Measurements from ENCODE around the gene FUT2.
"Not testable (repeated sequence)": the region's sequence is repeated elsewhere in the genome, so short reads cannot be mapped to it uniquely, and the experiment has no call there.

FUT2 gene

GRCh38 chr19:48695743-48696352 lies at the start of gene FUT2:
Gene FUT2, plus strand, starts transcription at chr19:48695971. Its CDS starts 6,986 bp downstream, at chr19:48702957.
- DNase-seq (ENCODE audit: low read depth) = no peak

DNA sequence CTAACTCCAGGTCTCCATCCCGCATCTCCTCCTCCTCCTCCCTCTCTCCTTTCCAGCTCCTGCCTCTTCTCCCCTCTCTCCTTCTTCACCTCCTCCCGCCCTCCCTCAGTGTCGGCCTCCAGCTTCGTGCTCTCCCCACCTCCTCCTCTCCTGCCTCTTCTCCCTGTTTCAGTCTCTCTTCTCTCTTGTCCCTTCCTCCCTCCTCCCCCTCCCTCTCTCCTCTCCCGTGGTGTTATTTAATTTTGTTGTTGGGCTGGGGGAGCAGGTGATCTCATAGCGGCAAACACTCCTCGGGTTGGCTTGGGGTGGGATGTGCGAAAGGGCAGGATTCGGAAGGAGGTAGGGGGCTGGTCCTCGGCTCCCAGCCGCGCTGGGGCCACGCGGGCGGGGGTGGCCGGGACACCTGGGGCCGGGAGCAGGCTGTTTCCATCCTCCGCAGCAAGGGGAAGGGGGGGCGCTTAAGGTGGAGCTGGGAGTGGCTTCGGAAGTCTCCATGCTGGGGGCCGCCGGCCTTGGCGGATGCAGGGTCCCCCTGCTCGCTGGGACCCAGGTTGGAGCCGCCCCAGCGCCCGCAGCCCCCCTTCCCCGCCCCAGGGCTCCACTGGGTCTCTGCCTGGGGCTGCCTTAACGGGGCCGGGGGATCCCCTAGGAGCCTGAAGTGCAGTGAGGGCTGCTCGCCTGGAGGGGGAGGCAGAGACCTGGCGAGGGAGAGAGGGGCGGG lies 49.6 kb upstream of the FUT2 start, which contains the start of gene CA11:
TSS of gene CA11 (minus strand) at position 187 of the 721 bp plus-strand sequence. CDS start 555 bp downstream, outside the sequence.
- DNase-seq (ENCODE audit: low read depth) = peak; percentile 67

GRCh38 chr19:48646722-48647216 lies 49.0 kb upstream of the FUT2 start:
- no peak for DNase-seq (ENCODE audit: low read depth)

GRCh38 chr19:48648134-48648533 lies 47.6 kb upstream of the FUT2 start:
- DNase-seq (ENCODE audit: low read depth) = no peak

- no peak for DNase-seq (ENCODE audit: low read depth)
These were observed 44.6 kb upstream of the FUT2 start for GRCh38 chr19:48650974-48651682.

DNA sequence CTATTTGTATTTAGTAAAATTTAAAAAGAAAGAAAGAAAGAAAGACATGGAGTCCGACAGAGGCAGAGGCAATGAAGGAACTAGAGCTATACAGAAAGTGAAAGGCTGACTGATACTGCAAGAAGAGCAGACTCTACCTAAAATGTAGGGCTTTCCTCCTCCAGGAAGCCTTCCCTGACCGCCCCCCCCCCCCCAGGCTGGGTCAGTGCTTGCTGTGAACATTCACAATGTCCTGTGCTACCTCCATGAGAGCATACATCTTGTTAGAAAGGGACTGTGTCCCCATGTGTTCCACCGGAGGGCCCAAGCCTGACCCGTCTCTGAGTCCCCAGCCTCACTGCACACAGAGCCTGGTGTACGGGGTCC lies 44.1 kb upstream of the FUT2 start:
- DNase-seq (ENCODE audit: low read depth) = no peak

- no peak for DNase-seq (ENCODE audit: low read depth)
These were observed 41.3 kb upstream of the FUT2 start for GRCh38 chr19:48654299-48655059.

- DNase-seq (ENCODE audit: low read depth) = peak; percentile 84
These were observed 38.8 kb upstream of the FUT2 start for GRCh38 chr19:48656840-48657474.

DNA sequence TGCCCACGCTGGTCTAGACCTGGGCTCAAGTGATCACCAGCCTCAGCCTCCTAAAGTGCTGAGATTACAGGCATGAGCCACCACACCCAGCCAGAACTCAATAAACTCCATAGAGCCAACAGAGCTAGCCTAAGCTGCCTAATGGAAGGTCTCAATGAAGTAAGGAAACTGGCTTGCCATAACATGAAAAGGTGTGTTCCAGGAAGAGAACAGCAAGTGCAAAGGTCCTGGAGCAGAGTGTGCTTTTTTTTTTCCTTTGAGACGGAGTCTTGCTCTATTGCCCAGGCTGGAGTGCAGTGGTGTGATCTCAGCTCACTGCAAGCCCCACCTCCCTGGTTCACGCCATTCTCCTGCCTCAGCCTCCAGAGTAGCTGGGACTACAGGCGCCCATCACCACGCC lies 37.9 kb upstream of the FUT2 start:
- DNase-seq (ENCODE audit: low read depth) = not testable (repeated sequence)

DNA sequence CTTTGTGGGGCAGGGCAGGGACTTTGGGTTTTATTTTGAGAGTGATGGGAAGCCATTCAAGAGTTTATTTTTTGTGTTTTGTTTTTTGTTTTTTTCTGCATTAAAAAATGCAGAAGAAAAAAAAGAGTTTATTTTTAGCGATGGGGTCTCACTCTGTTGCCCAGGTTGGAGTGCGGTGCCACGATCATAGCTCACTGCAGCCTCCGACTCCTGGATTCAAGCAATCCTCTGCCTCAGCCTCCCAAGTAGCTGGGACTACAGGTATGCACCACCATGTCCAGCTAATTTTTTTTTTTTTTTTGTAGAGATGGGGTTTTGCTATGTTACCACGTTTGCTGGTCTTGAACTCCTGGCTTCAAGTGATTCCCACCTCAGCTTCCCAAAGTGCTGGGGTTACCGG lies 37.3 kb upstream of the FUT2 start:
- DNase-seq (ENCODE audit: low read depth) = no peak

DNA sequence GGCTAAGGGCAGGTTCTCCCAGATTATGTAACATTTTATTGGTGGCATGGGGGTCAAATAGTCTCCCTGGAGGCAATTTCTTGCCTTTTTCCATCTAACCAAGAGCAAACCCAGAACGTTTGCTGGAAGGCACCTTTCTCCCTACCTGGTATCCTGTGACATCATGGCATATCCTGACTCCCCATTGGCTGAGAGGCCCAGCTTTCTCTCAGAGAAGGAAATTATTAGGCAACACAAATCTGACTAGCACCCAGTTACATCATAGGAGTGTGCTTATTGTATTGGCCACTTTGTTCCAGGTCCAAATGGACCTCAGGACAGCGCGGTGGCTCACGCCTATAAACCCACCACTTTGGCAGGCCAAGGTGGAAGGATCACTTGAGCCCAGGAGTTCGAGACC lies 36.0 kb upstream of the FUT2 start:
- DNase-seq (ENCODE audit: low read depth) = no peak

DNA sequence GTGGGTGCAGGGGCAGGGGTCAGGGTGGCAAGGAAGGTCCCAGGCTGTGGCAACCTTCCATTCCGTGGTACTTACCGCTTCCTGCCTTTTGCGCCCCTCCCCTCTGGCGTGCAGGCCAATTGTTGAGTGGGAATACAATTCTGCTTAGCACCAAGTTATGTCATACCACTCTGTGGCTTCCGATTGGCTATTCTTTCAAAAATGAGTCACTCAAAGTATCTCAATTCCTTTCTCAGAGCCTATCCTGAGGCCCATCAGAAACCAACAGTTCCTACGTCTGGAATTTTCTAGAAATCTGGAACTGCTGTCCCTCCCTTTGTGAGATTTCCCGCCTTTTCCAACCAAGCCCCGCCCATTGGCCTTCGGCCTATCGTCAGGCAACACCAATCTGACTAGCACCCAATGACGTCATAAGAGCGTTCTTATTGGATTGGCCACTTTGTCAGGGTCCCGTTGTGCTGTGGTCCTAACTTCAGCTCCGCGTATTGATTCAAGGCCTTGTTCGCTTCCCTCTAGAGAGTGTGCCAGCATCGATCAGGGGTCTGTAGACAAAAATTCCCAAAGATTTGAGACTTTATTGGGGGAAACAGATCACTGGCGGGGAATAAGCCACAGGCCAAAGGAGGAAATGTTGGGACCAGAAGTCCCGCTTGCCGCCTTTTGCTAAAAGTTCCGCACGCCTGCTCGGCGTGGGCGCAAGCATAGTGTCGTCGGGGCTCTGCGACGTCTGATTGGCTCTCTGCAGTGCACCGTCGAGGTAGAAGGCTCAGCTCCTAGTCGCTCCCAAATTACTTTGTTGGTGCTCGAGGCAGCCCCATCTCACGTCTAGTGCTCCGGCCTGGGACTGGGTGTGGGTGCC lies 34.7 kb upstream of the FUT2 start:
- peak; percentile 78 for DNase-seq (ENCODE audit: low read depth)

DNA sequence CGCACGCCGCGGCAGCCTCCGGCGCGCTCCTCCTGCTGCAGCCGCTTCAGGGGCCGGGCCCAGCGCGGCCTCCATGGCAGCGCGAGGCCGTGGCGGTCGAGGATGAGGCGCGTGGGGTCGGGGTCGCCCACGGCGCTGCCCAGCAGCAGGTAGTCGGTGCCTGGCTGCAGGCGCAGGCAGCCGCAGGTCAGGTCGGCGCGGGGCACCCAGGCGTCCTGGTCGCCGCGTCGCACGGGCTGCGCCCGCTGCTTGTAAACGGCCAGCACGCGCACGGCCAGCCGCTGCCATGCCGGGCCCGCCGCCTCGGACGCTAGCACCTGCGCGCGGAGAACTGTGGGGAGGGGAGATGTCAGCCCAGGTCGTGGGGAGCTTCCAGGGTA lies 34.1 kb upstream of the FUT2 start:
- no peak for DNase-seq (ENCODE audit: low read depth)

DNA sequence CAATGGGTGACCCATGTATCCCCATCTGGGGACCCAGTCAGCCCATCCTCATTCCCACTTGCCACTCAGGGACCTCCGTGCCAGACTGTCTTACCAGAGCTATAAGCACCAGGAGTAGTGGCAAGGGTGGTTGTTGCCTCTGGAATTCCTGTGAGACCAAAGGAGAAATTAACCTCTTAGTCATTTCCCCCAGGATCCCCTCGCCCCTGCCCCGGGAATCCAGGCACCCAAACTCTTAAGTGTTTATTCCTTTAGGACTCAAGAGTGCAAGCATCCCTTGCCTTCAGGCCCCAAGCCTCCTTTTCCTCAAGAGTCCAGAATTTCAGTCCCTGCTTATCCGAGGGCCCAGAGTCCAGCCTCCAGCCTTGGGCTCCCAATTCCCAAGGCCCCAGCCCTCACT lies 32.1 kb upstream of the FUT2 start:
- no peak for DNase-seq (ENCODE audit: low read depth)

DNA sequence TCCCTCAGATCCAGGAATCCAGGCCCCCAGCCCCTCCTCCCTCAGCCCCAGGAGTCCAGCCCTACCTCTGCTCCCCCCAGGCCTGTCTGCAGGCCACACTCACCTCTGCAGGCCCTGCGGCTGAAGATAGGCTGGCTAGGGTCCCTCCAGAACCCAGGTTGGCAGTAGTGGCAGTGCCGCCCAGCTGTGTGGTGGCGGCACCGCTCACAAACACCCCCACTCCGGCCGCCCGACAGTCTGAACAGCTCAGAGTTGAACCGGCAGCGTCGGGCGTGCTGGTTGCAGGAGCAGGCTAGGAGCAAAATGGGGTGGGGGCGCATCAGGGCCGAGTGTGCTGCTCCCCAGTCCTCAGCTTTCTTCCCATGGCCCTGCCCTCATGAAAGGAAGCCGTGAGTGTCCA lies 31.3 kb upstream of the FUT2 start:
- DNase-seq (ENCODE audit: low read depth) = no peak

DNA sequence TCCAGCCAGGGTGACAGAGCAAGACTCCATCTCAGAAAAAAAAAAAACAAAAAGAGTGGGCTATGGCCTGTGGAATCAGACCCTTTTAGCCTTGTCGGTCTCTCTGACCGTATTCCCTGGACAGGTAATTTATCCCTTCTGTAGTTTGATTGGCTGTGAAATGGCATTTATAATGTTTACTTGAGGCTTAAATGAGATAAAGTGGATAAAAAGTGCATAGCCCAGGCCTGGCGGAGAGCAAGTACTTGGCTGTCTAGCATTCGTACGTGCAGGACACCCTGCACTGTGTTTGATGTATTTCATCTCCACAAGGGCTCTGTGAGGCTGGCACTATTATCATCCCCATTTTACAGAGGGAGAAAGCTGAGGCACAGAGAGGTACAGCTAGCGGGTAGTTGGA lies 30.0 kb upstream of the FUT2 start:
- DNase-seq (ENCODE audit: low read depth) = no peak

GRCh38 chr19:48668332-48668731 lies 27.4 kb upstream of the FUT2 start:
- no peak for DNase-seq (ENCODE audit: low read depth)

DNA sequence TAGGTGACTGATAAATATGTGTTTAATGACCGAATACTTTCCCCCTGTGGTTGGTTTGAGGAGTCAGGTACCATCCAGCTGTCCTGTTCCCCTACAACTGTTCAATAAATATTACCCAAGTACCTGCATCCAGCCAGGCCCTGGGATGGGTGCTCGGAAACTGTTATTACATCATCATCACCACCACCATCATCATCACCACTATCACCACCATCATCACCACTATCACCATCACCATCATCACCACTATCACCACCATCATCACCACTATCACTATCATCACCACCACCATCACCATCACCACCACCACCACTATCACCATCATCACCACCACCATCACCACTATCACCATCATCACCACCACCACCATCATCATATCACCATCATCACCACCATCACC lies 27.0 kb upstream of the FUT2 start:
- no peak for DNase-seq (ENCODE audit: low read depth)

DNA sequence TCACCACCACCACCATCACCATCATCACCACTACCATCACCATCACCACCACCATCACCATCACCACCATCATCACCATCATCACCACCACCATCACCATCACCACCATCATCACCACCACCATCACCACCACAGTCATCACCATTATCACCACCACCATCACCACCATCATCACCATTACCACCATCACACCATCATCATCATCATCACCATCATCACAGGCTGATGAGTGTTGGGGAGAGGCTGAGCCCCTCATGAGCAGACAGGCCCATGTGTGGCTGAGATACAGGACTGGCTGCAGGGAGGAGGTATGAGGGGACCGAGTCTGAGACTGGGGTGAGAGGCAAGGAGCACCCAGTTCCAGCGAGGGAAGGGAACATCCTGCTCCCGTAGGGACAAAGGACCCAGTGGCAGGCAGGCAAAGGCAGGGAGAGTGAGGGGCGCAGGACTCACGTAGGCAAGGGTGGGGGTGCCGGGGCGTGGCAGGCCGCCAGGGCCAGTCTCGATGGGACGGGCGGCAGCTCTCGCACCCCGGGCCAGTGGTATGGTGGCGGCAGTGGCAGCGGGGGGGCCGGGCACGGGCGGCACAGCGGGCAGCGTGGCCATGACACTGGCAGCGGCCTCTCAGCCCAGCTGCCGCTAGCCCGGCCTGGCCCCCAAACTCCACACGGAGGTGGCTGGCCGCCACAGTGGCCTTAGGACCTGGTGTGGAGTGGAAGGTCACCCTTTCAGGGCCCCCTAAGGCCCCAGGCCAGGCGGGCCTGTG lies 25.7 kb upstream of the FUT2 start:
- DNase-seq (ENCODE audit: low read depth) = no peak
